KBM-7 (cell line): ENCODE measurements around the gene LYST.
"Not testable (repeated sequence)": the region's sequence is repeated elsewhere in the genome, so short reads cannot be mapped to it uniquely, and the experiment has no call there.

Source experiments
- DNase-seq: peaks from one replicate; pipeline ENCODE4 v3.0.0-alpha.2; 2015
- in situ Hi-C: fragments of 300-500 bp; cut with MboI; formaldehyde crosslinking; loops from 2 replicates; pipeline ENCODE4 v1.14.3; 2020; ENCODE audit warnings: low sequenced_read_pairs, low pct_unique_long_range_greater_than_20kb, mixed read lengths

Gene LYST

DNA sequence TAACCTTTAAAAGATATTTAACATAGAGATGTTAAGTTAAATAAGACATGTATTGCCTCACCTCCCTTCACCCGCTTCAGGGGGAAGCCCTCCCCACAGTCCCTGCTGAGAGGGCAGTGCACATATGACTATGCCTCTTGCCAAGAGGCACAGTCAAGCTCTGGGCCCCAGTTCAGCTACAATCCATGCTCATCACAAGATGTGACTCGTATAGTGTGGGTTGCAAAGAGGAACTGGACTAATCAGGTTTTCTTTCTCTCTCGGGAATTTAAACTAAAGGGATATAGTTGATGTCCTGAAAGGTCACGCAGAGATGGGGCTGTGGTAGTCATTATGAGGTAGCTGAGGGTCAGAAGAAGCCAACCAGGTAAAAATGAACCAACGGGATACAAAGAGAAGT, 35.6 kb downstream of the LYST start:
- DNase-seq, result no peak
- in situ Hi-C loops, result no loop called here

GRCh38 chr1:235826102-235826854, 40.4 kb downstream of the LYST start:
- in situ Hi-C loops, result no loop called here
- DNase-seq, result no peak

DNA sequence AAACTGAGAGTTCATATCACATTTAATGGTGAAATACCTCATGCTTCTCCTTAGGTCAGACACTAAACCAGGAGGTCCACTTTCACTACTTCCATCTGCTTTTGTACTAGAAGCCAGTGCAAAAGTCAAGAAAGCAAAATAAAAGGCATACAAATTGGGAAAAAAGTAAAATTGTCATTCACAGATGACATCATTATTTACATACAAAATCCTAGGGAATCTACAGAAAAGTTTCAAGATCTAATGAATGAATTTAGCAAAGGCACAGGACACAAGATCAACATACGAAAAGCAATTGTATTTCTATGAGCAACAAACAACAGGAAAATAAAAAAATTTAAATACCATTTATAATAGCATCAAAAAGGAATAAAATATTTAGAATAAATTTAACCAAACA, 41.5 kb downstream of the LYST start:
- in situ Hi-C loops, result no loop called here
- no peak for DNase-seq

DNA sequence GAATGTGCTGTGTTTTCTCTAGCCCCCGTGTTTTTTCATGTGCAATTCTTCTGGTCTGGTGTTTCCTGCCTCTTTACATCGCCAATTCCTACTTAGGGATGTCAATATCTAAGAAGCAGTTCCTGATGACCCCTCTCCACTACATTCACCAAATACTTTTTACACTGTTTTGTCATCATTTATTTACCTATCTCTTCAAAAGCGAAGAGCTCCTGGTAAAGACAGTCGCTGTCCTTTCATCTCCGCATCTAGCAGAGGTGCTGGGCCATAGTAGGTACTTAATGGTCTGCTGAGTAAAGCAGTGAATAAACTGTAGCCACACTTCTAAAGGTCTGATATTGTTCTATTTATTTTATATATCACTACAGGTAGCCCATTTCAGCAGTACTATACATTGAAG, 43.0 kb downstream of the LYST start:
- in situ Hi-C loops, result no loop called here
- no peak for DNase-seq

DNA sequence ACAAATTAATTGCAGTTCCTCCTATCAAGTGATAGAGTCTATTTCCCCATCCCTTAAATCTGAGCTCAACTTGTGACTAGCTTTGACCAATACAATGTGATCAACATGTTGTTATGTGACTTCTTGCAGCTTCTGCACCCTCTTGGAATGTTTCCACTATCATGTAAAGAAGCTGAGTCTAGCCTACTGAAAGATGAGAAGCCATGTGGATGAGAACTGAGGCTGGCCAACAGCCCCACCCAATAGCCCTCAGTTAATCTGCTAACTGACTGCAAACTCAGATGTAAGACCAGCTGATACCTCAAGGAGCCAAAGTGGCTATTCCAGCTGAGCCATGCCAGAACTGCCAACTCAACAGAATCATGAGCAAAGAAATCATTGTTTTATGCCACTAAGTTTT, 44.0 kb downstream of the LYST start:
- in situ Hi-C loops, result no loop called here
- no peak for DNase-seq

DNA sequence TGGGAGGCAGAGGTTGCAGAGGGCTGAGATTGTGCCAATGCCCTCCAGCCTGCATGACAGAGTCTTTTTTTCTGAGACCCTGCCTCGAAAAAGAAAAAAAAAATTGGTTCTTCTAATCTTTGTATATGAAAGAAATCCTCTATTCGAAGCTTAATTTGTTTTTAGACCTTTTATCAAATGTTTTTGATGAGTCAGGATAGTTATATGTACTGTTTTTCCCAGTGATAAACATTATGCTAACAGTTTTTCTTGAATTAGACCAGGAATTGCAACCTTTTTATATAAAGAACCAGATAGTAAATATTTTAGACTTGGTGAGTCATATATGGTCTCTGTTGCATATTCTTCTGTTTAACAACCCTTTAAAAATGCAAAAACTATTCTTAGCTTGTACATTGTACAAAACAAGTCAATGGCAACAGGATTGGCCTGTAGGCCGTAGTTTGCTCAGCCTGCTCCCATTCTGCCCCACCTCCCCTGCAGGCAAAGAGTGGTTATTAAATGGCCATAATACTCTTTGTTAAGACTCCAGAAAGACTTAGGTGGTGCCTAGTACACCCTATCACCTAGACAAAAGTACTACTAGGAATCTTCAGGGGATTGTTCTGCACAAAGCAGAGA, 45.2 kb downstream of the LYST start:
- in situ Hi-C loops, result no loop called here
- no peak for DNase-seq

- in situ Hi-C loops, result no loop called here
- no peak for DNase-seq
Observed at GRCh38 chr1:235820061-235820460, 46.6 kb downstream of the LYST start.

DNA sequence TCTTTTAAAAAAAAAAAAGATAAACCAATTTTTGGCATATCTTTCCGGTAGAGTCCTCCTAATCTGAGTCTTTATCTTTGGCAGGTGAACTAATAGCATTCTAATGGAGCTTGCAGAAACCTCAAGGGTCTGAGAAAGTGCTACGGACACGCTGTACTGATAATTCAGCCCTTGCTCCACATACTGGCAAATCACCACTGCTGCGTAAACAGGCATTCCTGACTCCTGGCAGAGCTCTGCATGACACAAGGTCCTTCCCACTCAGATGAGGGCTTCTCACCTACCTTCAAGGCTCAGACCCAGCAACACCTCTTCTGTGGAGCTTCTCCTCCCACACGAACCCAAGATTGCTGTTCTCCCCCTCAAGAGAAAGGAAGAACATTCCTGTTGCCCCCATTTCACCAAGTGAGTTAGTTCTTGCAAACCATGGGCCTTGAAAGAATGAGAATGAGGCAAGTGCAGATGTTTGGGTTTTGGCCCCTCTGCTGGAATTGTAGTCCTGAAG, 48.0 kb downstream of the LYST start:
- in situ Hi-C loops, result no loop called here
- DNase-seq, result no peak

- DNase-seq, result no peak
- in situ Hi-C loops, result no loop called here
Observed at GRCh38 chr1:235817101-235817728, 49.5 kb downstream of the LYST start.

DNA sequence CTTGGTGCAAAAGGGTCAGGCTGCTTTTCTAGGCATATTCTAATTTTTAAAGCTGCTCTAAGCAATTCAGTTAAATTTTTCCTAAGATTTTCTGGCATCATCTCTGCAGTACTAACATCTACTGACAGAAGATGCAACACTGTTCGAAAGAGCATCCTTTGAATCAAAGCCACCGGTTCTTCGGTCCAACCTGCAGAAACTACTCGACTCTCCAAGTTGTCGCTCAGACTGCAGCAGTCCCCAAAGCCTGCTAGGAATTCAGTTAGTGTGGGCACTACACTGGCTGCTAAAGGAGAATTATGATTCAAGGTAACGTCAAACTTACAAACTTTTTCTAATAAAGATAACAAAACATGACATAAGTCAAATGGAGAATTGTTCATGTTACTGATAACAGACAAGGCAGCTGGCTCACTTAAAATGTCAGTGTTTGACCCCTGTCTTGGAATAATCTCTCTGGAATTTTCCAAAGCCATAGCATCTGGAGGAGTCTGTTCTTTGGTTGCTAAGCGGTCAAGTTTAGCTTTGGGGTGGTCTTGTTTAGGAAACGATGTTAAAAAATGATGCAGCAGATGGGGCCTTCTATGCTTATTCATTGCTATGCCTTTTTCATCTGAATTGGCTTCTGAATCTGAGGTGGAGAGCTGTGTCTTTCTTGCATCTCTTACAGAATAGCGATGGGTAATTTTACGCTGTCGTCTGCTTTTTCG, 56.9 kb downstream of the LYST start:
- DNase-seq, result no peak
- in situ Hi-C loops, result no loop called here

DNA sequence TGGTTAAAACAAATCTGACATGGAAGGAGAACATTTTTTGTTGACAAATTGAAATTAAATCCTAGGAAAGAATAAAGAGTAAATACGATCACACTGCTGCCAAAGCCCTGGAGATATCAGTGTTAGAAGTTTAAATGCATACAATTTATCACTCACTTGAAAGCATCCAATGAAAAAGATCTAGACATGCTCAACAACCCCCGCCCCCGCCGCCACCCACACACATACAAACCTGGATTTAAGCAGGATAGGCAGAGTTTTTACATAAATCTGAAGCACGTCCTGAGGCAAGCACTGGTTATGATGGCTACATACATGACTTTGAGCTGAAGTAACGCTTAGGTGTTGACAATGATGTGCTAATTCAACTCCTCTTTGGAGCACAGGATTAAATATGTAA, 58.5 kb downstream of the LYST start:
- in situ Hi-C loops, result no loop called here
- DNase-seq, result no peak

- in situ Hi-C loops, result no loop called here
- DNase-seq, result no peak
Observed at GRCh38 chr1:235806123-235806522, 60.6 kb downstream of the LYST start.

- in situ Hi-C loops, result no loop called here
- no peak for DNase-seq
Observed at GRCh38 chr1:235802573-235803346, 63.9 kb downstream of the LYST start.

DNA sequence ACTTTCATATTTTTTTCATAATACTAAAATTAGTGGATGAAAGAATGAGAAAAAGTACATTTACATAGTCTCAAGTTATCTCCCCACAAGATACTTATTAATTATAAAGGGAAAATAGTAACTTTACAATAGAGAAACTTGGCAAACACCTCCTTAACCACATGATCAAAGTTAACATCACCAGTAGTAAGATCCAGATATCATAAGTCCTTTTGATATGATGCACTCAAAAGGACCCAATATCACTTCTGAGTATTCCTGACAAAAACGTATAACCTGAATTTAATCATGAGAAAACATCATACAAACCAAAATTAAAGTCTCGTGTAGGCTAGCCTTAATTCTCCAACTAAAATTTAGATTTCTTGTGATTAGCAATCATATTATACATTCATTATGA, 67.4 kb downstream of the LYST start:
- in situ Hi-C loops, result no loop called here

GRCh38 chr1:235791532-235792060, 75.1 kb downstream of the LYST start:
- in situ Hi-C loops, result no loop called here
- DNase-seq, result no peak

More for the DNA sequence above, 67.4 kb downstream of the LYST start:
- no peak for DNase-seq

DNA sequence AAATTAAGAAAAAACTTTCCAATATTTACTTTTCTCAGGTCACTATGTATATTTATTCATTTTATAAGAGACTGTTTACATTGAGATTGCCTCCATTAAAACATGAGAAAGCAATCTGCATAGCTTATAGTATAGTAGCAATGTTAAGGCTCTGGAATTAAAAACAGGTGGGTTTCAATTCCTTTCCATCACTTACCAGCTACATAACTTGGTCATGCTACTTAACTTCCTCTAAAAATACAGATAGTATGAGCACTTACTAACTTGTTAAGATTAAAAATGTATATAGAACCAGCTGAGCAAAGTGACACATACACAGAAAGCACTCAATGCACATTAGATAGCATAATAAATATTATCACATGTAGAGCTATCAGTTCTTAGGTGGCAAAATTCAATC, 76.6 kb downstream of the LYST start:
- in situ Hi-C loops, result no loop called here
- no peak for DNase-seq

GRCh38 chr1:235786227-235786898, 80.3 kb downstream of the LYST start:
- in situ Hi-C loops, result not testable (repeated sequence)

GRCh38 chr1:235784950-235785349, 81.8 kb downstream of the LYST start:
- in situ Hi-C loops, result no loop called here
- DNase-seq, result no peak

More at GRCh38 chr1:235786227-235786898, 80.3 kb downstream of the LYST start:
- not testable (repeated sequence) for DNase-seq
